ENCODE measurements around the gene KCNMB3.
"Not testable (repeated sequence)": the region's sequence is repeated elsewhere in the genome, so short reads cannot be mapped to it uniquely, and the experiment has no call there.

Gene KCNMB3

DNA sequence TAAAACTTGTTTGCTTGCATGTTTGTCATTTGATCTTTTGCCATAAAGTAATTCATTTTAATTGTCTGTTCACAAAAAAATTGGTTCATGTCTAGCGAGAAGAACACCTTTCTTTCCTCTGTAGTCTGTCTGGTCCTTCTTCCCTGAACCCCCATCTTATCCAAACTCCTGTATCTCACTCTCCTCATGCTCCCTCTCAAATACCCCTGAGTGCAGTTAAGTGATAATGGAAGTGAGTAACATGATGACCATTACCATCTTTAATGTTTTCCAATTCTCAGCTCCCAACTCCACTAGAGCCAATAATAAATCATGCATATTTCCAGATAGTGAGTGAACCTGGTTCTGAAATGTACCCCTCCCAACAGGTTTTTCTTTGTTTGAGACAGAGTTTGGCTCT is 14.2 kb upstream of the KCNMB3 start:
- no peak for DNase-seq (ENCODE audit: low read depth in 1 of 2, low spot score in 1 of 2)

DNA sequence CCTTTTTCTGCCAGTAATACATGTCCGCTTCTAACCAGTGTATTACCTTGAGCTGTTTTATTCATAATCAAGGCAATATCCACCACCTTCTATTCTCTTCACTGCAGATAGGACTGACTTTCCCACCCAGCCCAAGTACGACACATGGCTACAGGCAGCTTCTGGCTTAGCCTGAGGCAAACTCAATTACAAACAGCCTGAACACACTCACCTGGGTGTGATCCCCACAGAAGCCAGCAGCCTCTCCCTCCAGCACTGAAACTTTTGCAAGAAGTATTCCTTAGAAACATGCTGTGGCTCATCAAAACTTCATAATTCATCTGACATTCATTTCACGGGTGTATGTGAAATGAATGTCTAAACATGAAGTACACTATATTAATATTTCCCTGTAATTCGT is 13.5 kb upstream of the KCNMB3 start:
- no peak for DNase-seq (ENCODE audit: low read depth in 1 of 2, low spot score in 1 of 2)

DNA sequence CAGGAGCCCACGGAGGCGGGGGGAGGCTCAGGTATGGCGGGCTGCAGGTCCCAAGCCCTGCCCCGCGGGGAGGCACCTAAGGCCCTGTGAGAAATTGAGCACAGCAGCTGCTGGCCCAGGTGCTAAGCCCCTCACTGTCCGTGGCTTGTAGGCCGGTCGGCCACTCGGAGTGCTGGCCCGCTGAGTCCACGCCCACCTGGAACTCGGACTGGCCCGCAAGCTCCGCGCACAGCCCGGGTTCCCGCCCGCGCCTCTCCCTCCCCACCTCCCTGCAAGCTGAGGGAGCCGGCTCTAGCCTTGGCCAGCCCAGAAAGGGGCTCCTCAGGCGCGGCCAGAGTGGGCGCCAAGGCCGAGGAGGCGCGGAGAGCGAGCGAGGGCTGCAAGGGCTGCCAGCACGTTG is 12.2 kb upstream of the KCNMB3 start:
- no peak for DNase-seq (ENCODE audit: low read depth in 1 of 2, low spot score in 1 of 2)

DNA sequence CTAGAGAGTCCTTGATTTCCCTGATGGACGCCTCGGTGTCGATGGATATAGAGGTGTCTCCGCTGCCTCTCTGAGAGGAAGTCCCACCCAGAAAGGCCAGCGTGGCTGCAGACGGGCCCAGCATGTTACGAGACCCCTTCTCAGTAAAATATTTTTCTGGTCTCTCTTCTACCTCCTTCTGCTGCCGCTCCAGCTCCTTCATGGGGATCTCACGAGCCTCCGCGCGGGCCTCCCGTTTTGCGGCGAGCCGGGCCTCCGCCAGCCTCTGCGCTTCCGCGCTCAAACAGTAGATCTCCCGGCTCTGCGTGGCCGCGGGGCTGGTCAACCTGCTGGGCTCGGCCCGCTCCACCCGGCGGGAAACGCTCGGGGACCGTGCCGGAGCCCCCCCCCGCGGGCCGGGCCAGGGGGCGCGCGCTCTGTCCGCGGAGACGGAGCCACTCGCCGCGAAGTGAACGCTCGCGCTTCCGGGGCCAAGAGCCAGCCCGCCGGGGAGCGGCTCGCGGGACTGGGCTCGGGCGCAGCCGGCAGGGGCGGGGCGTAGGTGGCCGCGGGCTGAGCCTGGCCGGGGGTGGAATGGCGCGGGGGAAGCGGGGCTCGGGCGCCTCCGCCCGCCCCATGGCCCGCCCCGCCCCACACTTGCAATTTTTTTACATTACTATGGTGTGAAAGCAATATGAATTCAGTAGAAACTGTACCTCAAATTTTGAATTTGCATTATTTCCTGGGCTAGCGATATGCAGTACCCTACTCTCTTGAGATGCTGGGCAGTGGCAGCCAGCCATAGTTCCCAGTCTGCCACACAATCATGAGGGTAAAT is 10.2 kb upstream of the KCNMB3 start:
- DNase-seq (ENCODE audit: low read depth in 1 of 2, low spot score in 1 of 2) = peak; percentile 35 to 52

DNA sequence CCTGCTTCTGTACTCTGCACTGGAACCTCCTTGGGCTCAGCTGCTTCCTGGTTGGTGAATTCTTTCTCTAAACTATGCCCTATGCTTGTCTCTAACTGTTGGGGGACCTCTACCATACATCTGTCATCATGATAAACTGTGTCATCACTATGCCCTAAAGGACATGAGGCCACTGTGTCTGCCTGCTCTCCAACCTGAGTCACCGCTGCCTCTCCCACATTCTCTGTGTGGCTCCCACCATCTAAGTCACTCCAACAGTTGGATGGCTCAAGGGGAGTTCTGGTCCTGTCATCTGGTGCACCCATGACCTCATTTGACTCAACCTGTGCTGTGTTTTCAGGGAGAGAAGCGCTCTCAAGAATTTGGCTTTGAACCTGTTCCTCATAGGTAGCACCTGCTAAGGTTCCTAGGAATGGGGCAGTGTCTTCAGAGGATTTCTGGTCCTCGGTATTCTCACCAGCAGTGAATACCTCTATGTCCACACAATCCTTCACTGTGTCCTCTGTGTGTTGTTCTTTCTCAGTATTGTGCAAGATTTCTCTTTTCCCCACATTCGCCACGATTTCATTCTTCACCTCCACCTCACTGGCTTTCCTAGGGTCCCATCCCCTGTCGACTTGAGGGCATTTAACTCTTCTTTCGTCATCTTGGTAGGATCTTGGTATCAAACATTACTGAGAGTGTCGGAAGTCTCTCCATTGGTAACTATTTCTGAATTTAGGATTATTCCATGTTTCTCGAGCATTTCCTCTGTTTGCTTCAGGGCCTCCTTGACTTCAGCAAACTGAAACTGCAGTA is 9.2 kb upstream of the KCNMB3 start:
- not testable (repeated sequence) for DNase-seq (ENCODE audit: low read depth in 1 of 2, low spot score in 1 of 2)

DNA sequence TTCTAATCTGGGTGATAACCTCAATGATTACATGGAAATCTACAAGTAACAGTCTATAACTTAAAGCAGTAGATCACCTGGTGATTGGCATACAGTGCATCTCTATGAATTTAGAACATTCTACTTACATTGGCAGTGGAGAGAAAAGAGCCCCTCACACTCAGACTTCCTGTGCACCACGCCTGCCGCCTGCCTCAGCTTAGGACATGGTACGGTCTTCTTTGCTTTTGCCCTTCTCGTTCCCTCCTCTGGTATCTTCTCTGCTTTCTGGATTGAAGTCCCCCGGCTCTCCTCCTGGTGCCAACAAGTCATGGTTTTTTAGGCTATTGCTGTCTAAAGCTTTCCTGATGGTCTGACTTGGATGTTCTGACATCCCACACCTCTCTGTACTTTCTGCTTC is 7.9 kb upstream of the KCNMB3 start:
- DNase-seq (ENCODE audit: low read depth in 1 of 2, low spot score in 1 of 2) = no peak

DNA sequence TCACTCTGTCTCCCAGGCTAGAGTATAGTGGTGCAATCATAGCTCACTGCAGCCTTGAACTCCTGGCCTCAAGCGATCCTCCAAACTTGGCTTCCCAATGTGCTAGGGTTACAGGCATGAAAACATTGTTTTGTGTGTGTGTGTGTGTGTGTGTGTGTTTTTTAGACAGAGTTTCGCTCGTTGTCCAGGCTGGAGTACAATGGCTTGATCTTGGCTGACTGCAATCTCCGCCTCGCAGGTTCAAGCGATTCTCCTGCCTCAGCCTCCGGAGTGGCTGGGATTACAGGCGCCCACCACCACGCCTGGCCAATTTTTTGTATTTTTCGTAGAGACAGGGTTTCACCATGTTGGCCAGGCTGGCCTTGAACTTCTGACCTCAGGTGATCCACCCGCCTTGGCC is 6.8 kb upstream of the KCNMB3 start:
- DNase-seq (ENCODE audit: low read depth in 1 of 2, low spot score in 1 of 2) = not testable (repeated sequence)

DNA sequence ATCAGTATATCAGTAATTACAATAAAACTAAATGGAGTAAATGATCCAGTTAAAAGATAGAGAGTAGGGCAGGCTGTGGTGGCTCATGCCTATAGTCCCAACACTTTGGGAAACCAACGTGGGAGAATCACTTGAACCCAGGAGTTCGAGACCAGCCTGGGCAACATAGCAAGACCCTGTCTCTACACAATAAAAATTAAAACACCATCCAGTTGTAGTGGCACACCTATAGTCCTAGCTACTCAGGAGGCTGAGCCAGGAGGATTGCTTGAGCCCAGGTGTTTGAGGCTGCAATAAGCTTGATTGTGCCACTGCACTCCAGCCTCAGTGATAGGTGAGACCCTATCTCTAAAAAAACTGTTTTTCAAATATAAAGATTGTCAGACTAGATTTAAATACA is 5.9 kb upstream of the KCNMB3 start:
- no peak for DNase-seq (ENCODE audit: low read depth in 1 of 2, low spot score in 1 of 2)

DNA sequence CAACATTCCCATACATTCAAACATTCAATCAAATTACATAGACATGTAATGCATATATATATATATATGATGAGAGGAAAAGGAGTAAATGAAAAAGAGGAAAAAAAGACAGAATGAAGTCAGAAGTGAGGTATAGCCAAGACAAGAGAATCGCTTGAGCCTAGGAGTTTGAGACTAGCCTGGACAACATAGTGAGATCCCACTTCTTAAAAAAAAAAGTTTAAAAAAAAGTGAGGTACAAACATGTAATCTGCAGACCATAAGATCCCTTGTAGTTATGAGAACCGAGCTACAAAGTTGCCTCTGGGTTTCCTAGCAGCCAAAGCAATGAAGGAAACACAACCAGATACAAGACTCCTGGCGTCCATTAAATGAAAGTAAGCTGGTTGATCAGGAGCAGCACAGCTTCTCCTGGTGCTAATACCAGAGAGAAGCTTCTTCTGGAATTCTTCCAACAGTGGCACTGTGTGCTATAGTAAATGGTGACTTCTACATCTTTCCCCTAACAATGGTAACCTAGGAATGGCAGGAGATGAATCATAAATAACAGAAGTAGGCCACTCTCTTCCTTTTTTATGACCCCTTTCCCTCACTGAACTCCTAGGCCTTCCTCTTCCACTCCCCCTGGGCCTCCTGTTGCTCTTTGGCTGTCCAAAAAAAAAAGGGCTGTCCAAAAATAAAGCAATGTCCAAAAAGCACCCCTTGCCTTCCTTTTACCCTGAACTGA is 3.5 kb downstream of the KCNMB3 start:
- DNase-seq (ENCODE audit: low read depth in 1 of 2, low spot score in 1 of 2) = no peak

DNA sequence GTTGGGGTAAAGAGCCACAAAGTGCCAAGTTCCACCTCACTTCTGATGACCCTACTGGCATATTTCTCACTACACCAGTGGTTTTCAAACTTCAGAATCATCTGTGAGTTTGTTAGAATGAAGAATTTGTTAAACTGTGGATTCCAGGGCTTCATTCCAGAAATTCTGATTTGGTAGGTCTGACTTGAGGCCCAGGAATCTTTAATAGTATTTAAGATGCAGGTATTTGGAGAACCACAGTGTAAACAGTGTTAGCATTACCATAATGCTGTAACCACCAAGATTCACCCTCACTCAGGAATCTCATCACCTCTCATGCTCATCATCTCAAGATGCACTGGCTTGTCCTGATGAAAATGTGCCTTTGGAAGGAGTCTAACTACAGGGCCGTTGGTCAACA is 6.0 kb downstream of the KCNMB3 start:
- DNase-seq (ENCODE audit: low read depth in 1 of 2, low spot score in 1 of 2) = no peak

DNA sequence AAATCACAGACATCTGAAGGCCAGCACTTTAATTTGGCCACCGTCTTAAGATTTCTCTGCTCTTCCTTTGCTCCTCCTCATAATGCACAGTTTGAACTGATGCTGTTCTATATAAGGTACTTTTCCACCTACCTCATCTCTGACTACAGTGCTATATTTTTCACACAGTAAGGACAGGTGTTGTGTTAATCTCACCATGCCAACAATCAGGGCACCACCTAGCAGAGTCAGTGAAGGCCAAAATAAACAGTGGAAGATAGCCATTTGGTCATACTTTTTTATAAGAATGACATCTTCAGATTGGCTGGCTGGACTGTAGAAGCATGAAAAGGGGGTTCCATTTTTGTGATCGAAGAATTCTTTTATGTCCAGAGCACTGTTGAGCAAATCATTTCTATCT is 8.1 kb downstream of the KCNMB3 start:
- not testable (repeated sequence) for DNase-seq (ENCODE audit: low read depth in 1 of 2, low spot score in 1 of 2)

DNA sequence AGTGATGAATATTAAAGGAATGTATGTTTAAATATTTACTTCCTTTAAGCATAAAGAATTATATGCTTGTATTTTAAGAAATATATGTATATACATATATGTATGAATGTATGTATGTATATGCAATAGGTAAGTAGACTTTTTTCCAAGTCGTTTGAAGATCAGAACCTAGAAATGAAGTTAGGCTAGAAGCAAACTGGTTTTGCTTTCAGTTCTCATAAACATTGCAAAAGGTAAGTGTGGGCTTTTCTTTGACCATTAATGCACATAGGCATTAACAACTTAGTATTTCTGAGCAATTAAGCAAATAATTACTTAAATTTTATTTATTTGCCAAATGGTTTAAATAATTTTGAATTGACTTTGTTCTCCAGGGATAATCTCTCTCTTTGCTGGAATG is 10.6 kb downstream of the KCNMB3 start:
- DNase-seq (ENCODE audit: low read depth in 1 of 2, low spot score in 1 of 2) = not testable (repeated sequence)

DNA sequence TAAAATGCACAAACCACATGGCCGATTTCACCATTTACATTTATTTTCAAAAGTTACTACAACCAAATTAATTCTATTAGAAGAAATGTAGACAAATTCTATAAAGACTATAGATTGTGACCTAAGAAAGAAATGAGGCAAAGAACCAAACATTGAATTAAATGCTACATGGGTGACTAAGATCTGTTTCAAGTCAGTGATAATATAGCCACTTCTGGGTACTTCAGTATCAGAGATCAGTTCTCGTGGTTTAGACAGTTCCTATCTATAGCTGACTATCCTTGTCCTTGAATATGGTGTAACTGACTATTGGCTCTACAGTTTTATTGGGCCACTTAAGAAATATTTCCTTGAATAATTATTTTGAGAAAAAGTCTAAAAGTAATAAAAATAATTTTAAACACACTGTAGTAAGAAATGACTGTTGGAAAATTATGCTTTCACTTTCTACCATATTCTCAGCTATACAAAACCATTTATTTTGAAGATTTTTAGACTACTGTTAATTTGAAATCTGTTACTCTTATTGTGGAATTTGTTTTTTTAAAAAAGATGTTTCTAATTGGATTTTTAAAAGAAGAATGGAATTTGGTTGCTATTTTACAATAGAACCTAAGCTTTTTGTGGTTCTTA is 14.1 kb downstream of the KCNMB3 start:
- DNase-seq (ENCODE audit: low read depth in 1 of 2, low spot score in 1 of 2) = no peak

DNA sequence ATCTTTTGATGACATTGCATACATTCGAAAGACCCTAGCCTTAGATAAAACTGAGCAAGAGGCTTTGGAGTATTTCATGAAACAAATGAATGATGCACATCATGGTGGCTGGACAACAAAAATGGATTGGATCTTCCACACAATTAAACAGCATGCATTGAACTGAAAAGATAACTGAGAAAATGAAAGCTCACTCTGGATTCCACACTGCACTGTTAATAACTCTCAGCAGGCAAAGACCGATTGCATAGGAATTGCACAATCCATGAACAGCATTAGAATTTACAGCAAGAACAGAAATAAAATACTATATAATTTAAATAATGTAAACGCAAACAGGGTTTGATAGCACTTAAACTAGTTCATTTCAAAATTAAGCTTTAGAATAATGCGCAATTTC is 16.7 kb downstream of the KCNMB3 start:
- no peak for DNase-seq (ENCODE audit: low read depth in 1 of 2, low spot score in 1 of 2)

DNA sequence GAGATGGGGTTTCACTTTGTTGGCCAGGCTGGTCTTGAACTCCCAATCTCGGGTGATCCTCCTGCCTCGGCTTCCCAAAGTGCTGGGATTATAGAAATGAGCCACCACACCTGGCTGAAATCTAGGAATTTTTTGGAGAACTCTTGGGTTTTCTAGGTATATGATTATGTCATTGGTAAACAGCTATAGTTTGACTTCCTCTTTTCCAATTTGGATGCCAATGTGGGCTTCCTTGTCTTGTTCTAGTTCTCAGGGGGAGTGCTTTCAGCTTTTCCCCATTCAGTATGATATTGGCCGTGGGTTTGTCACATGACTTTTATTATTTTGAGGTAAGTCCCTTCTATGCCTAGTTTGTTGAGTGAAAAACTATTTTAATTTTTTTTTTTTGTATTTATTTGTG is 17.9 kb downstream of the KCNMB3 start:
- no peak for DNase-seq (ENCODE audit: low read depth in 1 of 2, low spot score in 1 of 2)

DNA sequence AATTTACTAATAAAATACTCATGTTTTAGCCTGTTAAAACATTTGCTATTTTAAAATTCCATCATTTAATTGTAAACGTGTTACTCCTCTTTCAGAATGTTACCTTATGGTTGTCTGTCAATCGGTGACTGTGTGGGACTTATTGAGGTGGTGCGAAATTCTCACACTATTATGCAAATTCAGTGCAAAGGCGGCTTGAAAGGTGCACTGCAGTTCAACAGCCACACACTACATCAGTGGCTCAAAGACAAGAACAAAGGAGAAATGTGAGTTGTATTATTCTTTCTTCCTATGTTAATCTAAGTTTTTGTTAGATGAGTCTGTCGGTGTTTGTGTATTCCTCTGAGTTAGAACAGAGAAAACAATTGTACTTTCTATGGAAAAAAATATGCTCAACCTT is 21.7 kb downstream of the KCNMB3 start:
- DNase-seq (ENCODE audit: low read depth in 1 of 2, low spot score in 1 of 2) = no peak

DNA sequence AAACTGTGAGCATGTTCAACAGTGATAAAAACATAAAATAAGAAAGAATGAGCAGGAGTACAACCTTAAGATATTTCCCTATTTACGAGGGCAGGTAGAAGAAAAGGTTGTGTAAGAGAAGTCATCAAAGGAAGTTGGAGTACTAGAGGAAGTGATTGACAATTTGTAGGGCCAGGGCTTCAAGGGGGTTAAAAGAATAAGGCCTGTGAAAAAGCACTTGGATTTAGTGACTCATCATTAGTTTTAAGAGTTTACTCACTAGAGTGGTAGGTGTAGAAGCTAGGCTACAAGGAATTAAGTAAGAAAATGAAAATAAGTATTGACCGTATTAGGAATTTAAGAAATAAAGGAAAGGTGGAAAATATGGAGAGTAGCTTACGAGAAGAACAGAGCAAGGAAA is 23.6 kb downstream of the KCNMB3 start:
- DNase-seq (ENCODE audit: low read depth in 1 of 2, low spot score in 1 of 2) = no peak

DNA sequence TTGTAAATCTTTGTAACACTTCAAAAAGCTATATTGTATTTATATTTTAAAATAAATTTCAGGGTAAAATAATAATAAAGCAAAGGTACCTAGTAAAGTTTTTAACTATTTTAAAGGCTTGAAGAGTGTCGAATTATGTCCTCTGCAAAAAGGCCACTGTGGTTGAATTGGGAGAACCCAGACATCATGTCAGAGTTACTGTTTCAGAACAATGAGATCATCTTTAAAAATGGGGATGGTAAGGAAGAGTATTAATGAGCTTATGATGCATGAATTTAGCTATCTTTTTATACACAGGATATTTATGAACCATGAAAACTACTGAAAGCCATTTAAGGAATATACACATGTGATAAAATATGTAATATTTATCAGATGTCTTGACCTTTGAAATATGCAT is 26.3 kb downstream of the KCNMB3 start:
- DNase-seq (ENCODE audit: low read depth in 1 of 2, low spot score in 1 of 2) = no peak

DNA sequence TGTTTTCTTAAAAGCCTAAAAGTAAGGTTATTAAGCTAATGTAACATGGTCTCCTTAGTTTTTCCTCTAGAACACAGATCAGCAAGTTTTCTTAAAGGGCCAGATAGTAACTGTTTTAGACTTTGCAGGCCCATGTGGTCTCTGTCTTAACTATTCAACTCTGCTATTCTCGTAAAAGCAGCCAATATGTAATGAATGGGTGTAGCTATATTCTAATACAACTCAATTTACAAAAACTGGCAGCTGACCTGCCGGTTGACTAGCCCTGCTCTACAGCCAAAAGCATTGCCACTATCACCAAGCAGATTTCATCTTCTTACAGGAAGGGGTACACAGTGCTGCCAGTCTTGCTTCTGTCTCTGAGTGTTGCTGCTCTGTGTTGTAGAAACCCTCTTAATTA is 27.4 kb downstream of the KCNMB3 start:
- DNase-seq (ENCODE audit: low read depth in 1 of 2, low spot score in 1 of 2) = no peak

DNA sequence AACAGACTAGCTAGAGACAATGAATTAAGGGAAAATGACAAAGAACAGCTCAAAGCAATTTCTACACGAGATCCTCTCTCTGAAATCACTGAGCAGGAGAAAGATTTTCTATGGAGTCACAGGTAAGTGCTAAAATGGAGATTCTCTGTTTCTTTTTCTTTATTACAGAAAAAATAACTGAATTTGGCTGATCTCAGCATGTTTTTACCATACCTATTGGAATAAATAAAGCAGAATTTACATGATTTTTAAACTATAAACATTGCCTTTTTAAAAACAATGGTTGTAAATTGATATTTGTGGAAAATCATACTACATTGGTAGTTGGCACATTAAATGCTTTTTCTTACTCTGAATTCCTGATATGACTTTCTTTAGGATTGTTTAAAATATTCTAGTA is 32.7 kb downstream of the KCNMB3 start:
- not testable (repeated sequence) for DNase-seq (ENCODE audit: low read depth in 1 of 2, low spot score in 1 of 2)

DNA sequence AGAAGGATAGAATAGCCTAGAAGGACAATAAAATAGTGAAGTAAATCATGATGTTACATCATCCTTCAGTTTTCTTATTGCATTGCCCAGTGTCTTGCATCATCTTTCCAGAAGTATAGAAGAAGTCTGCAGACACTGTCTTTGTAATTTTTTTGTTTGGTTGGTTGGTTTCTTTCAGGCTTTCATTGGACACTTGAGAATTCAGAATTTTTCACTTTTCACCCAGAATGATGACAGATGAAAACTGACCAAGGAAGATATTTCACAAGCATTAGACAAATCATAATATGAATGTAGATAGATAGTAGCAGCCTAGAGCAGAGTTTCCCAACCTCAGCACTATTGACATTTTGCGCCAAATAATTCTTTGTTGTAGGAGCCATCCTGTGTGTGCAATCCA is 35.4 kb downstream of the KCNMB3 start:
- not testable (repeated sequence) for DNase-seq (ENCODE audit: low read depth in 1 of 2, low spot score in 1 of 2)

All from activated T-helper 1 cell treated with anti-CD3 and anti-CD28 coated beads, Interleukin-2, amount 50 U/mL, for 16 hours (primary cell).